PFSK-1 (cell line): Measurements from ENCODE around the gene MT1M.

Experiments
- FOXP2 ChIP-seq: optimal IDR thresholded peaks from 2 replicates; pipeline ENCODE3; 2011; ENCODE audit warnings: borderline replicate concordance, control low read depth, inconsistent platforms; ENCODE audit not compliant: insufficient read depth; ENCODE audit errors: extremely low read length, extremely low read depth
- POLR2AphosphoS5 ChIP-seq: IDR thresholded peaks from 2 replicates; pipeline ENCODE4 v1.6.1; 2012; ENCODE audit warnings: low read depth, mild to moderate bottlenecking, control low read depth, low read length, moderate library complexity
- REST ChIP-seq, 2 experiments: IDR thresholded peaks; 2 replicates each; pipeline versions ENCODE4 v1.6.1 to v1.8.0; 2011 to 2012; ENCODE audit warnings: low read depth in 2 of 2, low read length in 2 of 2, control low read depth in 1 of 2, inconsistent platforms in 1 of 2, mild to moderate bottlenecking in 1 of 2, moderate library complexity in 1 of 2; ENCODE audit not compliant: insufficient read depth in 1 of 2
- SIN3A ChIP-seq: IDR thresholded peaks from 2 replicates; pipeline ENCODE4 v1.6.1; 2012; ENCODE audit warnings: mild to moderate bottlenecking, low read length, moderate library complexity, borderline replicate concordance; ENCODE audit not compliant: insufficient read depth
- TAF1 ChIP-seq: IDR thresholded peaks from 2 replicates; pipeline ENCODE4 v1.6.1; 2012; ENCODE audit warnings: low read length, control low read depth, borderline replicate concordance; ENCODE audit not compliant: insufficient read depth

MT1M gene

GRCh38 chr16:56608876-56609462, 23.5 kb upstream of the MT1M start:
- TF ChIP-seq POLR2AphosphoS5 (no peak), TAF1 (no peak), FOXP2 (no peak), SIN3A (no peak), REST (IDR thresholded peaks at IDR 0.05; ENCODE audit: insufficient read depth in 1 of 2, low read depth in 2 of 2, low read length in 2 of 2) (no peak)

- no peak for TF ChIP-seq FOXP2
- no peak for TF ChIP-seq REST (IDR thresholded peaks at IDR 0.05; ENCODE audit: insufficient read depth in 1 of 2, low read depth in 2 of 2, low read length in 2 of 2)
- no peak for TF ChIP-seq SIN3A
- TF ChIP-seq TAF1: no peak
- TF ChIP-seq POLR2AphosphoS5: no peak
Observed at GRCh38 chr16:56609463-56609921, 23.0 kb upstream of the MT1M start.

- no peak for TF ChIP-seq SIN3A
- TF ChIP-seq REST (IDR thresholded peaks at IDR 0.05; ENCODE audit: insufficient read depth in 1 of 2, low read depth in 2 of 2, low read length in 2 of 2): no peak
- no peak for TF ChIP-seq TAF1
- TF ChIP-seq POLR2AphosphoS5: no peak
- TF ChIP-seq FOXP2: no peak
Observed at GRCh38 chr16:56610017-56610608, 22.3 kb upstream of the MT1M start.

- TF ChIP-seq POLR2AphosphoS5 (no peak), FOXP2 (no peak), SIN3A (no peak), TAF1 (no peak), REST (IDR thresholded peaks at IDR 0.05; ENCODE audit: insufficient read depth in 1 of 2, low read depth in 2 of 2, low read length in 2 of 2) (no peak)
Observed at GRCh38 chr16:56610609-56611111, 21.8 kb upstream of the MT1M start.
